ENCODE data around the gene HAPLN3. TPM values are rescaled to one million over a fixed set of nuclear protein-coding genes. Genes with fewer than 3 reads are reported as not detected.

Gene HAPLN3
- total RNA-seq, 1 donor from 2014 or later: 2.7 TPM

GRCh38 chr15:88888719-88889118 is 6.6 kb downstream of the HAPLN3 start:
- Mint-ChIP-seq H3K4me3 (no peak overlapping the region), H3K27ac (no peak overlapping the region), H3K4me1 (peaks cover 7% of the 10 kb centered on the region), H3K36me3 (no peaks in the 10 kb centered on the region), H3K27me3 (ENCODE audit: insufficient read depth, low read depth) (peaks cover 9% of the 10 kb centered on the region), H3K9me3 (no peaks in the 10 kb centered on the region)
- no peaks in the 10 kb centered on the region for H3F3A ChIP-seq (ENCODE audit: low read depth)
- no peak overlapping the region for H2AFZ ChIP-seq (replicated peaks)
- no peak overlapping the region for H3K27ac ChIP-seq
- H3K4me1 ChIP-seq: peaks cover 3% of the 10 kb centered on the region
- H3K79me2 ChIP-seq (ENCODE audit: low read depth): no peaks in the 10 kb centered on the region
- H3K4me2 ChIP-seq: no peak overlapping the region
- no peak for TF ChIP-seq CTCF (IDR thresholded peaks at IDR 0.05)
- no peaks in the 10 kb centered on the region for H3K36me3 ChIP-seq
- H4K20me1 ChIP-seq (ENCODE audit: low read depth): no peaks in the 10 kb centered on the region
- DNase-seq (ENCODE audit: low spot score): no peak
- no peak overlapping the region for H3K9ac ChIP-seq
- H3K9me3 ChIP-seq (ENCODE audit: low read depth): no peaks in the 10 kb centered on the region
- H3K27me3 ChIP-seq: no peaks in the 10 kb centered on the region
- H3K4me3 ChIP-seq: no peak overlapping the region

GRCh38 chr15:88887068-88887580 is 8.2 kb downstream of the HAPLN3 start:
- Mint-ChIP-seq H3K4me3 (no peak overlapping the region), H3K36me3 (no peaks in the 10 kb centered on the region), H3K4me1 (peaks cover 5% of the 10 kb centered on the region), H3K27me3 (ENCODE audit: insufficient read depth, low read depth) (peaks cover 6% of the 10 kb centered on the region), H3K27ac (no peak overlapping the region), H3K9me3 (no peaks in the 10 kb centered on the region)
- Histone ChIP-seq H3K27ac (no peak overlapping the region), H2AFZ (replicated peaks) (no peak overlapping the region), H3K27me3 (no peaks in the 10 kb centered on the region), H3K4me3 (no peak overlapping the region), H3K9me3 (ENCODE audit: low read depth) (no peaks in the 10 kb centered on the region), H4K20me1 (ENCODE audit: low read depth) (no peaks in the 10 kb centered on the region), H3K36me3 (no peaks in the 10 kb centered on the region), H3F3A (ENCODE audit: low read depth) (no peaks in the 10 kb centered on the region), H3K9ac (no peak overlapping the region), H3K4me2 (no peak overlapping the region), H3K4me1 (peaks cover 3% of the 10 kb centered on the region), H3K79me2 (ENCODE audit: low read depth) (no peaks in the 10 kb centered on the region)
- no peak for DNase-seq (ENCODE audit: low spot score)
- TF ChIP-seq EZH2phosphoT487 (IDR thresholded peaks at IDR 0.05): no peak
- TF ChIP-seq CTCF (IDR thresholded peaks at IDR 0.05): no peak
- no peak for TF ChIP-seq EZH2 (IDR thresholded peaks at IDR 0.05)

- peaks cover 6% of the 10 kb centered on the region for H3K27me3 Mint-ChIP-seq (ENCODE audit: insufficient read depth, low read depth)
- H3K36me3 Mint-ChIP-seq: no peaks in the 10 kb centered on the region
- Histone ChIP-seq H3K9me3 (ENCODE audit: low read depth) (no peaks in the 10 kb centered on the region), H3K4me2 (no peak overlapping the region), H4K20me1 (ENCODE audit: low read depth) (no peaks in the 10 kb centered on the region), H3K9ac (no peak overlapping the region), H3K27me3 (no peaks in the 10 kb centered on the region), H3K36me3 (no peaks in the 10 kb centered on the region), H3K4me3 (no peak overlapping the region), H3F3A (ENCODE audit: low read depth) (no peaks in the 10 kb centered on the region), H3K27ac (no peak overlapping the region), H3K4me1 (peaks cover 3% of the 10 kb centered on the region), H2AFZ (replicated peaks) (no peak overlapping the region), H3K79me2 (ENCODE audit: low read depth) (no peaks in the 10 kb centered on the region)
- TF ChIP-seq CTCF (IDR thresholded peaks at IDR 0.05): no peak
- TF ChIP-seq EZH2 (IDR thresholded peaks at IDR 0.05): no peak
- no peak for TF ChIP-seq EZH2phosphoT487 (IDR thresholded peaks at IDR 0.05)
- H3K4me3 Mint-ChIP-seq: no peak overlapping the region
- no peaks in the 10 kb centered on the region for H3K9me3 Mint-ChIP-seq
- DNase-seq (ENCODE audit: low spot score): no peak
- H3K4me1 Mint-ChIP-seq: peaks cover 5% of the 10 kb centered on the region
- no peak overlapping the region for H3K27ac Mint-ChIP-seq
Measured at GRCh38 chr15:88882785-88883184, 12.6 kb downstream of the HAPLN3 start.
